HCT116 (cell line): ENCODE data around the gene FAM174A. TPM values are rescaled to one million over a fixed set of nuclear protein-coding genes. Genes with fewer than 3 reads are reported as not detected.

Source experiments
- ATAC-seq: fragments of 200-7000 bp; cut with Tn5 transposase; 2 replicates; pipeline ENCODE4 v1.9.1; 2020; ENCODE audit warnings: mild to moderate bottlenecking, moderate library complexity
- BruUV-seq: library from RNA; stranded (reverse); fragments of 400-500 nt; replicated peaks from 2 replicates; lab custom pipeline; 2021; lab: Mats Ljungman, UMichigan
- CTCF ChIA-PET: fragments of 300-600 bp; sonication (Branson Sonifier 250); formaldehyde crosslinking; loops from one replicate; lab custom pipeline; 2021; ENCODE audit warnings: antibody characterized with exemption; lab: Charles Lee
- POLR2A ChIA-PET: fragments of 300-600, 350-600 bp; sonication (Branson Sonifier 250); formaldehyde crosslinking; loops from one replicate; lab custom pipeline; 2021; ENCODE audit warnings: antibody characterized with exemption; lab: Charles Lee
- RAD21 ChIA-PET, 2 experiments: fragments of 300-600 bp; sonication (Branson Sonifier 250); formaldehyde crosslinking; loops; one replicate each; lab custom pipeline; 2023; ENCODE audit warnings: low total read pairs in 2 of 2; ENCODE audit not compliant: uncharacterized antibody in 2 of 2, unreplicated experiment in 2 of 2, low non-redundant PET in 1 of 2; lab: Charles Lee
- DNase-seq: peaks from one replicate; pipeline ENCODE4 v3.0.0-alpha.2; 2010; ENCODE audit warnings: low read depth, low spot score
- H2AFZ ChIP-seq: fragments of 200-600 bp; shearing (Covaris generic), sonication (generic); 2 replicates; pipeline ENCODE4 v1.6.1; 2017; ENCODE audit warnings: low read depth, mixed run types, mixed read lengths, antibody characterized with exemption, low read length; ENCODE audit not compliant: poor library complexity, severe bottlenecking
- H3K27ac ChIP-seq: 2 replicates; pipeline ENCODE4 v1.5.1; 2012; ENCODE audit warnings: low read depth, low read length
- H3K27me3 ChIP-seq: fragments of 200-600 bp; sonication (generic); 2 replicates; pipeline ENCODE4 v1.6.1; 2016; ENCODE audit warnings: mixed run types, low read length, mixed read lengths; ENCODE audit not compliant: insufficient read depth
- H3K36me3 ChIP-seq, 2 experiments: fragments of 200-500 bp in 1 of 2; fragments of 200-600 bp in 1 of 2; sonication (Bioruptor generic) in 1 of 2; sonication (generic) in 1 of 2; 2 replicates each; pipeline versions ENCODE4 v1.5.1 to v1.6.1; 2014 to 2016; ENCODE audit warnings: low read length in 2 of 2, inconsistent platforms in 1 of 2, mixed read lengths in 1 of 2, mixed run types in 1 of 2; ENCODE audit not compliant: insufficient read depth in 2 of 2, control insufficient read depth in 1 of 2
- H3K4me1 ChIP-seq, 2 experiments: fragments of 200-600 bp in 1 of 2; sonication (generic) in 1 of 2; 2 replicates each; pipeline versions ENCODE4 v1.5.1 to v1.6.1; 2012 to 2017; ENCODE audit warnings: low read length in 2 of 2, inconsistent platforms in 1 of 2, mild to moderate bottlenecking in 1 of 2, mixed read lengths in 1 of 2, mixed run types in 1 of 2, moderate library complexity in 1 of 2; ENCODE audit not compliant: insufficient read depth in 2 of 2, control insufficient read depth in 1 of 2
- H3K4me2 ChIP-seq: fragments of 200-600 bp; sonication (generic); 2 replicates; pipeline ENCODE4 v1.6.1; 2017; ENCODE audit warnings: mixed run types, low read length, mixed read lengths
- H3K4me3 ChIP-seq, 2 experiments: fragments of 200-600 bp in 1 of 2; sonication (generic) in 1 of 2; replicated peaks in 1 of 2; 2 replicates each; pipeline ENCODE4 v1.5.1; 2011 to 2016; ENCODE audit warnings: low read length in 2 of 2, control low read depth in 1 of 2, low read depth in 1 of 2, mild to moderate bottlenecking in 1 of 2, mixed read lengths in 1 of 2, mixed run types in 1 of 2
- H3K79me2 ChIP-seq: fragments of 200-600 bp; sonication (generic); 2 replicates; pipeline ENCODE4 v1.6.1; 2017; ENCODE audit warnings: mild to moderate bottlenecking, mixed run types, low read length, moderate library complexity, mixed read lengths; ENCODE audit not compliant: insufficient read depth
- H3K9ac ChIP-seq: fragments of 200-600 bp; sonication (generic); 2 replicates; pipeline ENCODE4 v1.6.1; 2016; ENCODE audit warnings: low read length, mixed read lengths
- H3K9me2 ChIP-seq: fragments of 200-600 bp; sonication (generic), shearing (Covaris generic); 2 replicates; pipeline ENCODE4 v1.6.1; 2017; ENCODE audit warnings: mixed run types, mild to moderate bottlenecking, moderate library complexity; ENCODE audit not compliant: insufficient read depth
- H3K9me3 ChIP-seq, 2 experiments: fragments of 200-500 bp in 1 of 2; fragments of 200-600 bp in 1 of 2; sonication (Bioruptor generic) in 1 of 2; sonication (generic) in 1 of 2; 2 replicates each; pipeline ENCODE4 v1.6.1; 2014 to 2017; ENCODE audit warnings: low read length in 2 of 2, mixed read lengths in 2 of 2, inconsistent platforms in 1 of 2, low read depth in 1 of 2, mild to moderate bottlenecking in 1 of 2, mixed run types in 1 of 2, moderate library complexity in 1 of 2; ENCODE audit not compliant: control insufficient read depth in 1 of 2, insufficient read depth in 1 of 2
- H4K20me1 ChIP-seq: fragments of 200-600 bp; sonication (generic), shearing (Covaris generic); 2 replicates; pipeline ENCODE4 v1.6.1; 2017; ENCODE audit warnings: mixed run types, mild to moderate bottlenecking, moderate library complexity; ENCODE audit not compliant: insufficient read depth
- CEBPB ChIP-seq: IDR thresholded peaks from 2 replicates; pipeline ENCODE4 v1.6.1; 2012; ENCODE audit warnings: low read depth
- EGR1 ChIP-seq: IDR thresholded peaks from 2 replicates; pipeline ENCODE4 v1.6.1; 2012; ENCODE audit warnings: low read depth
- EZH2phosphoT487 ChIP-seq: fragments of 200-600 bp; IDR thresholded peaks from 2 replicates; pipeline ENCODE4 v1.6.1; 2018; ENCODE audit warnings: antibody characterized with exemption, borderline replicate concordance
- FOSL1 ChIP-seq: IDR thresholded peaks from 2 replicates; pipeline ENCODE4 v1.6.1; 2012; ENCODE audit warnings: low read depth
- JUND ChIP-seq: IDR thresholded peaks from 2 replicates; pipeline ENCODE4 v1.6.1; 2012
- POLR2A ChIP-seq: IDR thresholded peaks from 2 replicates; pipeline ENCODE4 v1.7.0; 2011; ENCODE audit warnings: borderline replicate concordance; ENCODE audit not compliant: insufficient read depth, insufficient read length; ENCODE audit errors: extremely low read depth
- RAD21 ChIP-seq: IDR thresholded peaks from 2 replicates; pipeline ENCODE4 v1.6.1; 2012; ENCODE audit warnings: low read depth, mild to moderate bottlenecking
- SIN3A ChIP-seq: IDR thresholded peaks from 2 replicates; pipeline ENCODE4 v1.6.1; 2012; ENCODE audit warnings: low read depth
- SP1 ChIP-seq: IDR thresholded peaks from 2 replicates; pipeline ENCODE4 v1.6.1; 2012; ENCODE audit warnings: low read depth
- SRF ChIP-seq: IDR thresholded peaks from 2 replicates; pipeline ENCODE4 v1.6.1; 2012; ENCODE audit warnings: low read depth
- TCF7L2 ChIP-seq: IDR thresholded peaks from 2 replicates; pipeline ENCODE4 v1.7.0; 2011; ENCODE audit warnings: borderline replicate concordance, inconsistent platforms; ENCODE audit not compliant: insufficient read depth, insufficient read length; ENCODE audit errors: extremely low read depth
- YY1 ChIP-seq: IDR thresholded peaks from 2 replicates; pipeline ENCODE4 v1.6.1; 2011; ENCODE audit warnings: low read length, low read depth, moderate library complexity, mild to moderate bottlenecking; ENCODE audit not compliant: insufficient replicate concordance; ENCODE audit errors: extremely low read depth
- ZFX ChIP-seq: fragments of 450-650 bp; IDR thresholded peaks from 2 replicates; pipeline ENCODE4 v1.6.1; 2017
- ZNF274 ChIP-seq: fragments of 200-500 bp; sonication (Bioruptor generic); IDR thresholded peaks from 2 replicates; pipeline ENCODE4 v1.6.1; 2014; ENCODE audit warnings: mild to moderate bottlenecking, low read depth, low read length, inconsistent platforms
- intact Hi-C: fragments of 100-400 bp; cut with micrococcal nuclease; formaldehyde crosslinking; loops from 2 replicates; pipeline ENCODE4 v1.10.0; 2022
- total RNA-seq: library from RNA; stranded (reverse); gene quantifications from one replicate; pipeline ENCODE4 v1.2.1, GENCODE V29; 2021; ENCODE audit not compliant: unreplicated experiment
- TF ChIP-seq, protein P1 (sequence below): IDR thresholded peaks from 2 replicates; pipeline ENCODE4 v1.6.1; 2012
- TF ChIP-seq, protein P2 (sequence below): IDR thresholded peaks from 2 replicates; pipeline ENCODE4 v1.6.1; 2012; ENCODE audit warnings: low read depth
- TF ChIP-seq, protein P3 (sequence below): IDR thresholded peaks from 2 replicates; pipeline ENCODE4 v1.6.1; 2011; ENCODE audit warnings: mild to moderate bottlenecking, low read length, moderate library complexity; ENCODE audit not compliant: insufficient replicate concordance; ENCODE audit errors: extremely low read depth

The FAM174A gene
- total RNA-seq, 1 experiment from 2014 or later: 8.6 TPM

DNA sequence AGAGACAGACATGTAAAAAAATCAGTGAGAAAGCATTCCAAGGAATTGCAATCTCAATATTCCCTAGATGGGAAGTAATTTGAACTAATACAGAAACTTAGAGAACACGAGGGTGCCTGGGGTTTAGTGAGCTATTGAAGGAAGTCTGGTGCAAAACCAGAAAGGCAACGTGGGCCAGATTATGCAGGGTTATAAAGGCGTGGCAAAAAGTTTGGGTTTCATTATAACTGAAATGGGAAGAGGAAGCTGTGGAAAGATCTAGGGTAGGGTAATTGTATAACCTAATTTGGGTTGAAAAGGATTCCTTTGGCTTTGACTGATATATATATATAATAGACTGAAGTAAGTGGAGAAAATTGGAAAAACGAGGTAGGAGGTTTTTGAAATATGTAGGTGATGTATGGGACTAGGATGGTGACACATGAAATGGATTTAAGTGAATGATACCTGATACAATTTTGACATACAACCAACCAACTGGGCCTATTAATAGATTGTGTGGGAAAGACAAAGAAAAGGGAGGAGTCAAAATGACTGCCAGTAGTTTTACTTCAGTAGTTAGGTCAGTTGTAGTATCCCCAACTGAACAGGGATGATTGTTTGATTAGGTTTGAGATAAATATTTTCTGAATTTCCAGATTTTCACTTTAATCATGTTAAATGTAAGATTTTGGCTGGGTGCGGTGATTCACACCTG lies 65.3 kb downstream of the FAM174A start:
- Histone ChIP-seq H3K36me3 (no peaks in the 10 kb centered on the region), H3K4me2 (no peak overlapping the region), H3K79me2 (no peaks in the 10 kb centered on the region), H3K4me1 (no peaks in the 10 kb centered on the region), H3K27me3 (no peaks in the 10 kb centered on the region), H3K9me2 (no peaks in the 10 kb centered on the region), H3K9me3 (no peaks in the 10 kb centered on the region), H3K9ac (no peak overlapping the region), H3K4me3 (no peak overlapping the region), H2AFZ (no peak overlapping the region), H4K20me1 (no peaks in the 10 kb centered on the region), H3K27ac (no peak overlapping the region)
- ChIA-PET CTCF (no interaction called here), RAD21 (no interaction called here), POLR2A (no interaction called here)
- no TSS peak for BruUV-seq
- TF ChIP-seq SRF (no peak), ZNF274 (no peak), EGR1 (no peak), SP1 (no peak), ZFX (no peak), POLR2A (no peak), EZH2phosphoT487 (no peak), CEBPB (no peak), RAD21 (no peak), SIN3A (no peak), JUND (no peak), TCF7L2 (no peak), FOSL1 (no peak), YY1 (no peak)
- TF ChIP-seq, protein P1, sequence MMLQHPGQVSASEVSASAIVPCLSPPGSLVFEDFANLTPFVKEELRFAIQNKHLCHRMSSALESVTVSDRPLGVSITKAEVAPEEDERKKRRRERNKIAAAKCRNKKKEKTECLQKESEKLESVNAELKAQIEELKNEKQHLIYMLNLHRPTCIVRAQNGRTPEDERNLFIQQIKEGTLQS: no peak
- TF ChIP-seq, protein P2, sequence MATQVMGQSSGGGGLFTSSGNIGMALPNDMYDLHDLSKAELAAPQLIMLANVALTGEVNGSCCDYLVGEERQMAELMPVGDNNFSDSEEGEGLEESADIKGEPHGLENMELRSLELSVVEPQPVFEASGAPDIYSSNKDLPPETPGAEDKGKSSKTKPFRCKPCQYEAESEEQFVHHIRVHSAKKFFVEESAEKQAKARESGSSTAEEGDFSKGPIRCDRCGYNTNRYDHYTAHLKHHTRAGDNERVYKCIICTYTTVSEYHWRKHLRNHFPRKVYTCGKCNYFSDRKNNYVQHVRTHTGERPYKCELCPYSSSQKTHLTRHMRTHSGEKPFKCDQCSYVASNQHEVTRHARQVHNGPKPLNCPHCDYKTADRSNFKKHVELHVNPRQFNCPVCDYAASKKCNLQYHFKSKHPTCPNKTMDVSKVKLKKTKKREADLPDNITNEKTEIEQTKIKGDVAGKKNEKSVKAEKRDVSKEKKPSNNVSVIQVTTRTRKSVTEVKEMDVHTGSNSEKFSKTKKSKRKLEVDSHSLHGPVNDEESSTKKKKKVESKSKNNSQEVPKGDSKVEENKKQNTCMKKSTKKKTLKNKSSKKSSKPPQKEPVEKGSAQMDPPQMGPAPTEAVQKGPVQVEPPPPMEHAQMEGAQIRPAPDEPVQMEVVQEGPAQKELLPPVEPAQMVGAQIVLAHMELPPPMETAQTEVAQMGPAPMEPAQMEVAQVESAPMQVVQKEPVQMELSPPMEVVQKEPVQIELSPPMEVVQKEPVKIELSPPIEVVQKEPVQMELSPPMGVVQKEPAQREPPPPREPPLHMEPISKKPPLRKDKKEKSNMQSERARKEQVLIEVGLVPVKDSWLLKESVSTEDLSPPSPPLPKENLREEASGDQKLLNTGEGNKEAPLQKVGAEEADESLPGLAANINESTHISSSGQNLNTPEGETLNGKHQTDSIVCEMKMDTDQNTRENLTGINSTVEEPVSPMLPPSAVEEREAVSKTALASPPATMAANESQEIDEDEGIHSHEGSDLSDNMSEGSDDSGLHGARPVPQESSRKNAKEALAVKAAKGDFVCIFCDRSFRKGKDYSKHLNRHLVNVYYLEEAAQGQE: no peak
- TF ChIP-seq, protein P3, sequence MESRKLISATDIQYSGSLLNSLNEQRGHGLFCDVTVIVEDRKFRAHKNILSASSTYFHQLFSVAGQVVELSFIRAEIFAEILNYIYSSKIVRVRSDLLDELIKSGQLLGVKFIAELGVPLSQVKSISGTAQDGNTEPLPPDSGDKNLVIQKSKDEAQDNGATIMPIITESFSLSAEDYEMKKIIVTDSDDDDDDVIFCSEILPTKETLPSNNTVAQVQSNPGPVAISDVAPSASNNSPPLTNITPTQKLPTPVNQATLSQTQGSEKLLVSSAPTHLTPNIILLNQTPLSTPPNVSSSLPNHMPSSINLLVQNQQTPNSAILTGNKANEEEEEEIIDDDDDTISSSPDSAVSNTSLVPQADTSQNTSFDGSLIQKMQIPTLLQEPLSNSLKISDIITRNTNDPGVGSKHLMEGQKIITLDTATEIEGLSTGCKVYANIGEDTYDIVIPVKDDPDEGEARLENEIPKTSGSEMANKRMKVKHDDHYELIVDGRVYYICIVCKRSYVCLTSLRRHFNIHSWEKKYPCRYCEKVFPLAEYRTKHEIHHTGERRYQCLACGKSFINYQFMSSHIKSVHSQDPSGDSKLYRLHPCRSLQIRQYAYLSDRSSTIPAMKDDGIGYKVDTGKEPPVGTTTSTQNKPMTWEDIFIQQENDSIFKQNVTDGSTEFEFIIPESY: no peak
- ATAC-seq: no peak
- no peak for DNase-seq
- intact Hi-C loops: no loop called here
